HT-29 (cell line): ENCODE data around the gene ARHGAP18. TPM values are rescaled to one million over a fixed set of nuclear protein-coding genes. Genes with fewer than 3 reads are reported as not detected.

Source experiments
- DNase-seq: peaks from one replicate; pipeline ENCODE4 v3.0.0-alpha.2; 2015; ENCODE audit warnings: low spot score
- total RNA-seq: library from RNA; depleted of rRNA; stranded (reverse); fragments of >200 nt; shearing (Covaris generic); gene quantifications from 2 replicates; pipeline ENCODE4 v1.2.3, GENCODE V29; 2014

The ARHGAP18 gene
- total RNA-seq, 1 experiment from 2014 or later, result 29.7 TPM

- no peak for DNase-seq
Observed at GRCh38 chr6:129615496-129615895, 94.5 kb downstream of the ARHGAP18 start.

- DNase-seq, result no peak
Observed at GRCh38 chr6:129615020-129615419, 95.0 kb downstream of the ARHGAP18 start.

- no peak for DNase-seq
Observed at GRCh38 chr6:129614464-129614863, 95.5 kb downstream of the ARHGAP18 start.

- DNase-seq, result no peak
Observed at GRCh38 chr6:129612440-129612839, 97.5 kb downstream of the ARHGAP18 start.

GRCh38 chr6:129609635-129610034, 100.3 kb downstream of the ARHGAP18 start:
- no peak for DNase-seq

GRCh38 chr6:129608886-129609537, 101.0 kb downstream of the ARHGAP18 start:
- no peak for DNase-seq

- no peak for DNase-seq
Observed at GRCh38 chr6:129607581-129608186, 102.3 kb downstream of the ARHGAP18 start.

- DNase-seq, result no peak
Observed at GRCh38 chr6:129606664-129607063, 103.3 kb downstream of the ARHGAP18 start.

GRCh38 chr6:129605967-129606366, 104.0 kb downstream of the ARHGAP18 start:
- no peak for DNase-seq

GRCh38 chr6:129605095-129605494, 104.9 kb downstream of the ARHGAP18 start:
- no peak for DNase-seq

GRCh38 chr6:129604321-129604720, 105.7 kb downstream of the ARHGAP18 start:
- DNase-seq, result no peak

GRCh38 chr6:129603741-129604140, 106.2 kb downstream of the ARHGAP18 start:
- DNase-seq, result no peak

- no peak for DNase-seq
Observed at GRCh38 chr6:129601323-129601722, 108.7 kb downstream of the ARHGAP18 start.

GRCh38 chr6:129599467-129599866, 110.5 kb downstream of the ARHGAP18 start:
- no peak for DNase-seq

- peak; percentile 85 for DNase-seq
Observed at GRCh38 chr6:129598244-129599187, 111.5 kb downstream of the ARHGAP18 start.

- DNase-seq, result no peak
Observed at GRCh38 chr6:129597023-129597713, 112.8 kb downstream of the ARHGAP18 start.

GRCh38 chr6:129596522-129596921, 113.5 kb downstream of the ARHGAP18 start:
- no peak for DNase-seq

- DNase-seq, result no peak
Observed at GRCh38 chr6:129593233-129593564, 116.8 kb downstream of the ARHGAP18 start.

- DNase-seq, result no peak
Observed at GRCh38 chr6:129592516-129593232, 117.3 kb downstream of the ARHGAP18 start.

GRCh38 chr6:129590408-129591022, 119.5 kb downstream of the ARHGAP18 start:
- DNase-seq, result no peak

GRCh38 chr6:129586815-129587214, 123.2 kb downstream of the ARHGAP18 start:
- DNase-seq, result no peak
